Measurements from ENCODE around the gene ITPR1. TPM values are rescaled to one million over a fixed set of nuclear protein-coding genes. Genes with fewer than 3 reads are reported as not detected.

Gene ITPR1
- total and polyA plus RNA-seq, 10 of the 15 experiments (the other 5 are each of a cell fraction or from before 2014, with no cell fraction given) = 12.2 to 239 (median 28.4) TPM

- no peak for ATAC-seq
- no peak for FAIRE-seq
- H3K4me3 ChIP-seq = no peak overlapping the region
- CTCF ChIA-PET = interaction anchor here (1.1 to 3.8 kb wide), 5 partner anchors 14 to 170 kb away, joined by 3 to 17 read pairs (median 4); no protein-coding TSS in a partner anchor
- BruUV-seq (replicated peaks) = no TSS peak
- WGBS (ENCODE audit: insufficient coverage, insufficient replicate concordance, low lambda C conversion rate, missing lambda C conversion rate) = 93% methylated on average over 5 of the region's 5 CpGs
- intact Hi-C loops (cut with micrococcal nuclease; ENCODE audit: unreplicated experiment) = no loop called here
- no peak overlapping the region for H3K9ac ChIP-seq (ENCODE audit: control insufficient read depth, insufficient read depth, low read length)
- in situ Hi-C loops (cut with MboI) = no loop called here
- RAD21 ChIA-PET (ENCODE audit: unreplicated experiment) = interaction anchor here (0.8 to 1.5 kb wide), 4 partner anchors 9 to 170 kb away, joined by 3 to 5 read pairs (median 3); partner anchors contain the start of gene ITPR1
- peaks cover 11 to 20% of the 10 kb centered on the region in 2 experiments for H3K36me3 ChIP-seq (ENCODE audit: control insufficient read depth in 2 of 2, insufficient read depth in 2 of 2, low read length in 1 of 2)
- H3K4me1 ChIP-seq (ENCODE audit: control insufficient read depth, insufficient read depth, low read length) = peaks cover 8% of the 10 kb centered on the region
- SMC1A ChIA-PET (ENCODE audit: uncharacterized antibody, unreplicated experiment) = interaction anchor here (0.6 to 4.1 kb wide), 13 partner anchors 11 to 169 kb away, joined by 3 to 29 read pairs (median 5); partner anchors contain the start of gene ITPR1
- no peaks in the 10 kb centered on the region for H3K27me3 ChIP-seq (replicated peaks in 1 of 2; ENCODE audit: control insufficient read depth in 2 of 2, insufficient read depth in 2 of 2, low read length in 1 of 2)
- DNase-seq (ENCODE audit: low read depth, low spot score) = no peak
- POLR2A ChIA-PET = interaction anchor here (0.7 to 1.6 kb wide), 4 partner anchors 10 to 46 kb away, joined by 3 to 7 read pairs (median 3); partner anchors contain the start of gene ITPR1
- H3K79me2 ChIP-seq (ENCODE audit: control insufficient read depth, insufficient read depth, low read length) = no peaks in the 10 kb centered on the region; the same call in none of the 2 replicates
- H2AFZ ChIP-seq (ENCODE audit: control insufficient read depth, low read depth, low read length) = no peak overlapping the region
- H3K4me2 ChIP-seq (ENCODE audit: control insufficient read depth, insufficient read depth) = no peak overlapping the region
- H4K20me1 ChIP-seq (ENCODE audit: control insufficient read depth, insufficient read depth) = peaks cover 7% of the 10 kb centered on the region; the same call in 1 of the 2 replicates
- H3K9me3 ChIP-seq (replicated peaks; ENCODE audit: control insufficient read depth, insufficient read depth, low read length) = no peaks in the 10 kb centered on the region
- no peak overlapping the region for H3K27ac ChIP-seq (ENCODE audit: control insufficient read depth, insufficient read depth)
- no peak for TF ChIP-seq BCL3 (IDR thresholded peaks at IDR 0.05; ENCODE audit: borderline replicate concordance, insufficient read depth, low read depth, low read length, poor library complexity, severe bottlenecking)
- TF ChIP-seq NR2F1 (conservative IDR thresholded peaks at IDR 0.05) = no peak
- no peak for TF ChIP-seq SUZ12 (IDR thresholded peaks at IDR 0.05; ENCODE audit: unreplicated experiment)
- no peak for TF ChIP-seq POLR2AphosphoS5 (IDR thresholded peaks at IDR 0.05; ENCODE audit: low read length)
Observed at GRCh38 chr3:4520033-4520816, 27.1 kb downstream of the ITPR1 start.

Measured in GM12878 (cell line).